ENCODE measurements around the gene FOXD2.

The FOXD2 gene

GRCh38 chr1:47417170-47418044 lies 20.4 kb upstream of the FOXD2 start:
- DNase-seq = no peak

- no peak for DNase-seq
These were observed 19.7 kb upstream of the FOXD2 start for GRCh38 chr1:47418122-47418521.

GRCh38 chr1:47418681-47419325 lies 19.0 kb upstream of the FOXD2 start:
- no peak for DNase-seq

GRCh38 chr1:47420547-47420946 lies 17.3 kb upstream of the FOXD2 start:
- no peak for DNase-seq

GRCh38 chr1:47423872-47424271 lies 14.0 kb upstream of the FOXD2 start:
- no peak for DNase-seq

- DNase-seq = no peak
These were observed 13.4 kb upstream of the FOXD2 start for GRCh38 chr1:47424336-47424982.

GRCh38 chr1:47431534-47431933 lies 6.3 kb upstream of the FOXD2 start:
- DNase-seq = no peak

- DNase-seq = peak; percentile 46
These were observed 5.5 kb upstream of the FOXD2 start for GRCh38 chr1:47432071-47433036.

GRCh38 chr1:47433037-47433421 lies 4.8 kb upstream of the FOXD2 start:
- no peak for DNase-seq

- no peak for DNase-seq
These were observed 4.3 kb upstream of the FOXD2 start for GRCh38 chr1:47433477-47434050.

- DNase-seq = no peak
These were observed 3.6 kb upstream of the FOXD2 start for GRCh38 chr1:47434051-47434842.

- DNase-seq = no peak
These were observed 2.1 kb upstream of the FOXD2 start for GRCh38 chr1:47435506-47436303.

GRCh38 chr1:47436304-47436978 lies 1.4 kb upstream of the FOXD2 start:
- peak; percentile 66 for DNase-seq

- no peak for DNase-seq
These were observed 831 bp upstream of the FOXD2 start for GRCh38 chr1:47436979-47437446.

- peak; percentile 25 for DNase-seq
These were observed 547 bp downstream of the FOXD2 start for GRCh38 chr1:47438165-47439016.

- no peak for DNase-seq
These were observed 1.4 kb downstream of the FOXD2 start for GRCh38 chr1:47439017-47439818.

- DNase-seq = no peak
These were observed 2.2 kb downstream of the FOXD2 start for GRCh38 chr1:47439819-47440598.

Data from effector CD4-positive, alpha-beta T cell (primary cell).